Hepatic stellate cell (primary cell): ENCODE data around the gene ARL5C.
A peak's percentile ranks its signal among the peaks of the same experiment; 100 is the strongest.

Experiments used
- DNase-seq: peaks from one replicate; pipeline ENCODE4 v3.0.0; 2011; ENCODE audit warnings: low spot score

Gene ARL5C, protein sequence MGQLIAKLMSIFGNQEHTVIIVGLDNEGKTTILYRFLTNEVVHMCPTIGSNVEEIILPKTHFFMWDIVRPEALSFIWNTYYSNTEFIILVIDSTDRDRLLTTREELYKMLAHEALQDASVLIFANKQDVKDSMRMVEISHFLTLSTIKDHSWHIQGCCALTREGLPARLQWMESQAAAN

DNA sequence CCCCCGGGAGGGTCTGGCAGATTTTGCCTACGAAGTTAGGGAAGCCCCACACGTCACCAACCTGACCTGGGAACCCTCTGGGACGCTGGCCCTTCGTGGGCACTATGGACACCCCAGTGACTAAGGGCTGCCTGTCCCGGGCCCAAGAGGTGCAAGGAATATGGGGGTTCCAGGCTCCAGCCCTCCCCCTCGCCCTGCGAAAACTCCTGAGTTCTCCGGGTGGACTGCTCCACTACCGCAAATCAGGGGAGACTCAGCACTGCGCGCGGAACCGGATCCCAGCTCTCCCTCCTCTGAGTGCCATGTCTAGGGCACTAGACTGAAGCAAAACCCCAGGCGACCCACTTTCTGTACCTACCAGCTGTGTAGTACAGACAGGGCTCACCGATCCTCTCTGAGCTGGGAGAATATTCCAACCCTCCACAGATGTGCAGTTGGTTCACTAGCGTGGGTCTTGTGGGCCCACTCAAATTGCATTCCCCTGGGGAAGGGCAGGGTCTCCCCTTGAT lies at the start of gene ARL5C:
Gene ARL5C, minus strand, starts transcription at position 321 of the 509 bp plus-strand sequence. CDS start 401 bp downstream, outside the sequence.
- no peak for DNase-seq

DNA sequence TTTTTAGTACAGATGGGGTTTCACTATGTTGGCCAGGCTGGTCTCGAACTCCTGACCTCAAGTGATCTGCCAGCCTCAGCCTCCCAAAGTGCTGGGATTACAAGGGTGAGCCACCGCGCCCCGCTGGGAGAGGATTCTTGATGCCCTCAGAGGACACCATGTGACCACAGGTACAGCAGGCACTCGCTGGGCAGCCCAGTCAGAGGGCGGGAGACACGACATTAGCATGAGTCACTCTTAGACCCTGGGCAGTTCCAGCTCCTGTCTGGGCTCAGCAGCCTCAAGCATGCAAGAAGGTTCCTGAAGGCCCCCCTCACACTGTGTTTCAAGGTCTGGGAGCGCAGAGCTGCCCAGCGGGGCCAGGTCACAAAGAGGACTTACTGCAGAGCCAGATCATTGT lies 47.9 kb upstream of the ARL5C start:
- DNase-seq = no peak

DNA sequence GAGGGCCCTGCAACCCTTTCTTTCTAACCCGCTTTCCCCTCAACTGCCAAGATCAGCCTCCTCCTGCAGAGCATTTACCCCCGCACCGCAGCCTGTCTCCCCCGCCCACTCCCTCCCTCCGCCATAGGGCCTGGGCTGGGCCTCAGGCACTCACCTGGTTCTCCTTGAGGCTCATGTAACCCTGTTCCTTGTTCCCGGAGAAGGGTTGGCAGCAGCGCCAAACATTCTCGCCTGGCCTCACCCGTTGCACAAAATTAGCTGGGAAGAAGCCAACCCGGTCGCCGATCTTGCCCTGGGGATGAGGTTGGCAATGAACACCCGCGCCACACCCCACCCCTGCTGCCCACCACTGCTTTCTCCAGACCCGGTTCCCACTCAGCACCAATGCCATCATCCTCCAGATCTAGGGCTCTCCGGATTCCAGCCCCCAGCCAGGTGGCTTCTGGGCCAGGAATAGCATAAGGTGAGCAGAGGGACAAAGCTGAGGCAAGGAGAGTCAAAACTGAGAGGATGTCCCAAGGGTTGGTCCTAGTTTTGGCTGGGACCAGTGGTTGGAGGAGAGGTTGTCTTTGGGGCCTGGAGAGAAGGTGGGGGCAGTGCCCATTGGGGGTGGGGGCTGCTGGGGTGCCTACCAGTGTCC lies 47.0 kb upstream of the ARL5C start:
- no peak for DNase-seq

DNA sequence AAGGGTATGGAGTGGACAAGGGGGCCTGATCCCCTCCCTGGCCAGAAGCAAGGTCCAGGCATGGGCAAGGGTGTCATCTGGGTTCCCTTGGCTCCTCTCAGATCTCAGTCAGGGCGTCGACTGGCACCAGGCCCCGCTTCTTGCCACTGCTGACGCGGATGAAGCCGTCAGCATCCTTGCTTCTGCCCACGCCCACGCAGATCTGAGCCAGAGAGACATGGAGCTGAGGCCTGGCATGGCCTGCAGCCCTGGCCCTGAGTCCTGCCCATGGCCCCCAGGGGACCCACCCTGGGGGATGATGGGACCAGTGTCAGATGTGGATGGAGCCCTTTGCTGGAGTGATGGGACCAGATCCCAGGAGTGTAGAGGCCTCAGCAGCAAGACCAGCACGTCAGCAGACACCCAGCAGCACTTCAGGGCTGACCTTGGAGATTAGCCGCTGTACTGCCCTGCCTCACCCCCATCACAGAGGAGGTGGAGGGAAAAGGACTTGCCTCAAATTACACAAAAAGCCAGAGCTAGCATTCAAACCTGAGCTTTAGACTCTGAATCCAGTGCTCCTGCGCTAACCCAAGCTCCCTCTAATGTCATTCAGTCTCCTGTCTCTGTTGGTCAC lies 46.3 kb upstream of the ARL5C start:
- DNase-seq = no peak

DNA sequence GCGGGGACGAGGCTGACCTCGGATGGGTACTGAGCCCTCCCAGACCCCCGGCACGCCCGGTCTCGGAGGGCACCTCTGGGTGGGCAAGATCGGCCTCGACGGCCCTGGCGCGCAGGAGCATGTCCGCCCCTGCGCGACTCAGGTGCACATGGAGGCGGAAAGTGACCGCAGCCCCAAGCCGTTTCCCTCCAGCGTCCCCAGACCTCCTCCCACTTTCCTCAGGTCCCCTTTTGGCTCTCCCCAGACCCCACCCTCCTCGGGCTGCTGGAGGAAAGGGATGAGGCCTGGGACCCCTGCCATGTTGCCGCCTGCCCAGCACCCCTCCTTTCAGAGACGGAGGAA lies 44.1 kb upstream of the ARL5C start:
- no peak for DNase-seq

DNA sequence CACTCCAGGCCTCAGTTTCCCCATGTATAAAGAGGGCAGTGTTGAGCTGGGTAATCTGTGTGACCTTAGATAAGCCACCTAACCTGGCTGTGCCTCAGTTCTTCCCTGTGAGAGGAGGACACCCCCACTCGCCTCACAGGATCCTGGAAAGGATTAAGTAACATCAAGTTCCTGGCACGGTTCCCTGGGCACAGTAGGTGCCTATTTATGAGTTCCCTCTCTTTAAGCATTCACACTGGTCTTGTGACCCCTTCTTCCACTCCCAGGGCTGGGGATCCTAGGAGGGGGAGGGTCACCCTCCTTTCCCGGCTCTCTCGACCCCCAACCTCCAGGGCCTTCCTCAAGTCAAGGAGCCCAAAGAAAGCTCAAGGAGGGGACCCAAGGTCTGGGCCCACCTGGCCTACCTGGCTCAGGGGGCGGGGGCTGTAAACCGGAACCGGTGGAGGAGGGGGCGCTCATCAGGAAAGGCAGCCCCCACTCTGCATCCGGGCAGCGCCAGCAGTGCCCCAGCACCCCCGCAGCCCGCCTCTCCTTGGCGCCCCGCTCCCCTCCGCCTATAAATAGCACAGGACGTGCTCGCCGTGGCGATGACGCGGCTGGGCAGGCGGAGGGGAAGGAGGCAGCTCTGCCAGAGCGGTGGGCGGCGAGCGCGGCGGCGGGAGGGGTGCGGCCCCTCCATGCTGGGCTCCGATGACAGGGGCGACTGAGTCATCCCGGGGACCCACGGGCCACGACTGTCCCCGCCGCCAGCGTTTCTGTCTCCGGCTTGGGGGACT lies 43.5 kb upstream of the ARL5C start:
- peak; percentile 75 for DNase-seq

DNA sequence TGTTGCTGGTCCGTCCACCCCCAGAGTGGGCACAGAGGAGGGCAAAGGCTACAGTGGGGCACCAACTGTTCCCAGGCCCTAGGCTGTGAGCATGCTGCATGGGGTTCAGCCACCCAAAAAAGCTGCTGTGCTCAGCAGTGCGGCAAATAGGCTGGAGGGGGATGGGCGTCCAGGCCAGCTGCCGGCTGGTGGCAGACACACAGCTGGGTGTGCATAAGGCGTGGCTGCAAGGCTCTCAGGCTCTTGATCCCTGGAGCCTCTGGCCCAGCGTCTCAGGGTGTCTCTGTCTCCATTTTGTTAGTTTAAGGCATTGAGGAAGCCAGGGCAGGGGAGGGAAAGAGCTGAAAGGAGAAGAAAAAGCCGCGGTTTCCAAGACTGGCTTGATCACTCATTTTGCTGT lies 42.9 kb upstream of the ARL5C start:
- no peak for DNase-seq

DNA sequence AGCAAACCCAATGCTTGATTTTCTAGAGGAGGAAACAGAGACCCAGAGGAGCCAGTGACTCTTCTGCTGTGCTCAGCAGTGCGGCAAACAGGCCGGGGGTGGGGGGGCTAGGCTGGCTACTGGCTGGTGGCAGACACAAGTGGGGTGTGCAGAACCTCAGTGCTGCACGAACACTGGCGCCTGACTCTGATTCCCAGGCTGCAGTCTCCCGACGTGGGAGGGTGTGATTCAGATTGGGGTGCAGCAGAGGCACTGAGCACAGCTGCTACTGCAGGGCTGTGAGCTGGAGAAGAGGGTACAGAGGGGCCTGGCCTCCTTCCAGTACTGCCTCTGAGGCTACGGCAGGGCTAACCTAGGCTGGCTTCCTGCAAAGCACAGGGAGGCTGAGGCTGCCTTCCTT lies 42.2 kb upstream of the ARL5C start:
- no peak for DNase-seq

DNA sequence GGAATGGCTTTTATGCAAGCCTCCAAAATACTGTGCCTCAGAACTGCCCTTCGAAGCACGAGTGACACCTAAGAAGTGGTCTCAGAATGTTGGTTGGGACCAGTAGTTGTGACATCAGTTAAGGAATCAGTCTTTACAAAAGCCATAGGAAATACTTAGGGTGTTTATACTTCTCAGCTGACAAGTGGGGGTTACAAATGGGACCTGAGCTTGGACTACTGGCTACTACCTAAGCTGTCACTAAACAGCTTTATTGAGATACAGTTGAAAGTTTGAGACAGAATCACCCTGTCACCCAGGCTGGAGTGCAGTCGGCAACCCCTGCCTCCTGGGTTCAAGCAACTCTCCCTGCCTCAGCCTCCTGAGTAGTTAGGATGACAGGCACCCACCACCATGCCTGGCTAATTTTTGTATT lies 39.2 kb upstream of the ARL5C start:
- DNase-seq = no peak

DNA sequence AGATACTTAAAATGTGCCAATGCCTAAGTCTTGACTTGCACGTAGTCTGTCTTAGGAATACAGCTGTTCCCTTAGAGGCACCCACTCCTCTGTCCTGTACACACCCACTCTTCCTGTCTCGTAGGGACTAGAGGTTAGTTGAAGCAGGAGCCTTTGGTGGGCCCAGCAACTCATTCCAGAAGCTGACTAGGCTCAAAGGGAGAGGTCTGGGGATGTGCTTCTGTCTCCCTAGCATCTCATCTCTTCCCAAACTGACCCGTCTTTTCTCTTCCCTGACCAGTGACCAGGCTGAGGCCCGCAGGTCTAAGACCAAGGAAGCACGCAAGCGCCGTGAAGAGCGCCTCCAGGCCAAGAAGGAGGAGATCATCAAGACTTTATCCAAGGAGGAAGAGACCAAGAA lies 38.3 kb upstream of the ARL5C start:
- DNase-seq = no peak

DNA sequence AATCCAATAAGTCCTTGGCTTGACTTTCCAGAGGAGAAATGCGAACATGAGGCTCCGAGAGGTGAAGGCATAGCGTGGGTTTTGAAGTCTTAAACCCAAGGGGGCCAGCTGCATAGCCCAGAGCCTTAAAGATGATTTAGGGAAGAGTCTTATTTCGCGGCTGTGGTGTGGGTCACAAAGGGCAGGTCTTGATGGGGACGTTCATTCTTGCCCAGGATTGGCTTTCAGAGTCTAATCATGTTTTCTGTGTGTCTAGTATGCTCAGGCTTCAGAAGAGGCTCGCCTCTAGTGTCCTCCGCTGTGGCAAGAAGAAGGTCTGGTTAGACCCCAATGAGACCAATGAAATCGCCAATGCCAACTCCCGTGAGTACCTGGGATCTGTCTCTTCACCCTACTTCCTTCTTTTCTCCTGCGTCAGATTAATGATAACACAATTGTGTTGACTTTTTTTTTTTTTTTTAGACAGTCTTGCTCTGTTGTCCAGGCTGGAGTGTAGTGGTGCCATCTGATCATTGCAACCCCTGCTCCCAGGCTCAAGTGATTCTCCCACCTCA lies 35.1 kb upstream of the ARL5C start:
- no peak for DNase-seq

DNA sequence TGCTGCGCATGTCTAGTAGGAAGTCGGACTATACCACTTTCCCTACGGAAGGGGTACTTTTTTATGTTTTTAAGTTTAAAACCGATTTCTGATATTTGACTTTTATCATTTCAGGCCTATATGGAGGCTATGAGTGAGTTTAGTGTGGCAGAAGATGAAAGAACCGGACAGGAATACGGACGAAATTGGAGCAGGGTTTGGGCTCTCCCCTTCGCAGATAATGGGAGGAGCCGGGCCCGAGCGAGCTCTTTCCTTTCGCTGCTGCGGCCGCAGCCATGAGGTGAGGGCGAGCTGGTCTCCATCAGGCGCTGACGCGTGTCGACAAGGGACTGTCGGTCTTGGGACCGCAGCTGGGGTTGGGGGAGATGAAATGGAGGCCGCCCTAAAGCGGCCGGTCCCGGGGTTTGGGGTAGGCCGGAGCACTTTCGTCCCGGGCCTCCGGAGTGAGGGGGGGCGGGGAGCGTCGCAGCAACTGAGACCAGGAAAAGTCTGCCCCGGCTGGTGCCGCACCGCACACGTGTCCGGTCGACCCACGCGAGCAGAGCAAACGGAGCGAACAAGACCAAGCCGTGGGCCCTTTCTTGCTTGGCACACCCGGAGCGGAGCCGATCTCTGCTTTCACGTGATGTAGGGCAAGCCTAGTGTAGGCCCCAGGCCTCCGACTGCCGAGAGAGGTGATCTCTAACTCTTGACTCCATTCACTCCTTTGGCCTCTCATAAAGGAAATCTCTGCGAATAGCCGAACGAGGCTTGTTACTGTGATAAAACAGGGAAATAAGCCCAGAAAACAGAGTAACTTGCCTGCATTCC lies 34.3 kb upstream of the ARL5C start, which contains the start of gene RPL19:
Gene RPL19, plus strand, starts transcription at position 214 of the 810 bp plus-strand sequence. Its CDS starts 62 bp downstream, at position 276.
- DNase-seq = peak; percentile 91

DNA sequence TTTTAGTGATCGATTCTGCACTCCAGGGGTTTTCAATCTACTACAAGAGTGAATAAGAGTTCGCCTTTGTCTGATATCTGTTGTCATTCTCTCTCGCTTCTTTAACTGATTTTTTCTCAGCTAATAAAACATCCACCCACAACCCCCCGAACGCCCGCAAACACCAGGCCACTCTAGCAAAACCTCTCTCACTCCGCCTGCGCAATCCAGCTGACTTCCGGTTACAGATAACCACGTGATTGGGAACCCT lies 33.8 kb upstream of the ARL5C start:
- DNase-seq = peak; percentile 98

DNA sequence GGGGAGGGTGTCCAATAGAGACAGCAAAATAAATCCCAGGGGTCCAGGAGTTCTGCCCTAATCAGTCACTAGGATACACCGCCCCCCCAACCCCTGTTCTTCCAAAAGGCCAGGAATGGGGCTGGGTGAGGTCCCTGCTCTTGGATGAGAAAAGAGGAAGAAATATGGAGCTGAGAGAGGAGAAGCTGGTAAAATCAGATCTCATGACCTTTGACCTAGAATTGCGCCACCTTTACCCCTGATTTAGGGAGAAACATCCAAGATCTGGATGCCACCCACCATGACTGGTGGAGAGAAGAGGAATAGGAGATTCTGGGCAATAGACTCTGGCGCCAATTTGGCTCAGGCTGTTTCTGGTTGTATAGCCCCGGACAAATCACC lies 32.2 kb upstream of the ARL5C start:
- DNase-seq = no peak

DNA sequence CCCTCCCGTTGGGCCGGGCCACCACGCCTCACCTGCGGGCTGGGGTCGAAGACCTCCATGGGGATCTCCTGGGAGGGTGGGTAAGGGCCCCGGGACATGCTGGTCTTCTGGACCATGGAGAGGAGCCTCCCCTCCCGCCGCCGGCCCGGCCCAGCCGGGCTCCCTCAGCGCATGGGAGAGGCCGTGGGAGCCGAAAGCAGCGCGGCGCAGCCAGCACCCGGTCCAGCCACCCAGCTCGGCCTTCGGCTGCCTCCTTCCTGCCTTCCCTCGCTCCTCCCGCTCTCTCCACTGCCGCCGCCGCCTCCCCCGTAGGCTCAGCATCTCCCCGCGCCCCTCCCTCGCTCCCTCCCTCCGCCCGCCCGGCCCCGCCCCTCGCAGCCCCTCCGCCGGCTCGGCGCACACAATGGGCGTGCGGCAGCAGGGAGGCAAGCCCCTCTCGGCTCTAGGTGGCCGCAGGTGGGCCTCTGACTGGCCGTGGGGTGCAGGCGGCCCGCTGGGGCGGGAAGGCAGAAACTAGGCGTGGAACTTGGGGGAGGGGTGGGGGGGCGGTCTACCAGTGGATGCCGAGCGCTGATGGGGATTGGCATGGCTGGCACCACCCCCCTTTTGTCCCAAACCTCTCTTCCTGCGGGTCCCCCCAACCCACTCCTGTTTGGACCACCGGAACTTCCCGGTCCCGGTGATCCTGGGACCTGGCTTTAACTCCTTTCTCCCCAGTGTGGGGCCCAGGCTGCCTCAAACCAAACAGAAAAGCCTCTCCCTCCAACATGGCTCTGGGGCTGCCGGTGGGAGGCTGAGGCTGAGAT lies 31.6 kb upstream of the ARL5C start, which contains the start of gene CACNB1:
Gene CACNB1, minus strand, starts transcription at position 290 of the 806 bp plus-strand sequence. Its CDS starts 174 bp downstream, at position 116.
- peak; percentile 94 for DNase-seq

DNA sequence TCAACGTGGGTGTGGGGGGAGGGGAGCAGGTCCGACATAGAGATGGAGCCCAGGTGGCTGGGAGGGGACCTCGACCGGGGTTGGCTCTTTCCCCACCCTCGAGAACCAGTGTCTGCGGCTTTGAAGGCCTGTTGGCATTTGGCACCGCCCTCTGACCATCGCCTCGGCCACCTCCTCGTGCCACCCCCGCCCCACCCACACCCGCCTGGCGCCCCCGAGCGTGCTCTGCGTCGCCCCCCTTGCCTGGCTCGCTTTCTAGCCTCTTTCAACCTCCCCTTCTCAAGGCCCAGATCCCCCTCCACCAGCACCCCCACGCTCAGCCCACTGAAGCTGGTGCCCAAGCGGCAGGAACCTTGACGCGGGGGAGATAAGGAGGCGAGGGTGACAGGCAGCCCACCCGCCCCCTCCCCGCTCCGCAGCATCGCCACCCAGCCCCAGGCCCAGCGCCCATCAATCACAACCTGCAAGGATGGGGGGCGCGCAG lies 30.9 kb upstream of the ARL5C start:
- peak; percentile 71 for DNase-seq

DNA sequence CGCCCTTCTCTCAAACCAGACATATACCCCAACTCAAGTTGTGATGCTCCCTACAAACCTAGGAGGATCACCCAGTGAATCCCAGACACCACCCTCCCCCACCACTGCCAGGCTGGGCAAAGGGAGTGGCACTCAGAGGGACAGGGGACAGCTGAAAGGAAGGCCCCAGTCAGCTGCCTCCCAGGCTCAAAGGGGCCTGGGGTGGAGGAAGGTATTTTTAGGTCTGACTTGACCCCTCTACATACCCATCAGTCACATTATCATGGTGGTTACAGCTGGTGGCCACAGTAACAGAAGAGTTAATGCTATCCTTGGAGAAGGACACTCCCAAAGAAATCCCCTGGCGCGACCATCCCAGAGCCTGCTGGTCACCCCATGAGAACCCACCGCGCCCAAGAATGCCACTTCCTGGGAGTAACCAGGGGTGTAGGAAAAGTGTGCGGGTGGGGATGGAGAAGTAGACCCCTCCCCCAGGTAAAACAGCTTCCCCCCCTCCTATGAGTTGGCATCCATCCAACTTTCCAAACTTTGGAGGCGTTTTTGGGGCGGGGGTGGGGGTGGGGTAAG lies 30.4 kb upstream of the ARL5C start:
- peak; percentile 55 for DNase-seq

DNA sequence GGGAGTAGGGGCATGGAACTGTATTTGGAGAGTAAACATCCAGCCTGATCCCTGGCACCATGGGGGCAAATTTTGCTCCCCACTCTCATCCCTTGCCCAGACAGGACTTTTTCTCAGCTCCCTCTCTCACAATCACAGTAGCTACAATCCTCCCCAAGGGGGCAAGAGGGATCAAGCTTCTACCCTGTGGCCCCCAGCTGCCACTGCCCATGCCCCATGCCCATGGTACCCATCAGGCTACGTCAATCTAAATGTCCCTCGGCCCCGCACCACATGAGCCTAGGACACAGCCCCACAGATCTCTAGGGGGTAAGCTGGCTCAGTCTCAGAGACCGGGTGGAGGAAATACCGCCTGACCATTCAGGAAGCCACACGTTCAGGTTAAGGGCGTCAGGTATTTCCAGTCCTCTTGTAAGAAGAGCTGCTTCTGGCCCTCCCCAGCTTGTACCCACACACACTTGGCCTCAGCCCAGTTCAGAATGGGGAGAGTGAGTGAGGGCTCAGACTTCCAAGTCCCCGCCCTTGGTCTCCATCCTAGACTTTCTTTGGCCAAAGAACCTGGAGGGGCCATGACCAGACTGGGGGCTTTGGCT lies 29.7 kb upstream of the ARL5C start:
- DNase-seq = no peak

DNA sequence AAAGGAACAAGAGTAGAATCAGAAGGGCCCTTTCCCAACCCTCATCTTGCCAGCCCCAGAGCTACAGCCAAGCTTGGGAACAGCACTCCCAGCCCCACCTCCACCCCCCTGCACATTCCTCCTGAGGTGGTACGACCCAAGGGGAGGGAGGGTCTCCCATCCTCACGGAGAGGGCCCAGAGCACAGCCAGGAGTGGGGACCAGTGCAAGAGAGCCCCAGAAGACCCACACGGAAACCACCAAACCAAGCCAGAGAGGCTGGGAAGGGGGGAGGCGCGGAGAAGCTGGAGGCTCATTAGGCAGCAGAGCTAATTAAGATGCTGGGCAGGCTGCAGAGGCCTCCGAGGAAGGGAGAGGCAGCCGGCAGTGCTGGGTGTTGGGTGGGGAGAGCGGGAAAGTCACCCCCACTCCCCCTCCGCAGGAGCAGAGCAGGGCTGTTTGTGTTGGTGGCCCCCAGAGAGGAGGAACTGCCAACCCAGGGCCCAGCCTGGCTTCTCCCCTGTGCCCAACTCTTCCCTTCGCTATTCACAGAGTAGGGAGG lies 29.1 kb upstream of the ARL5C start:
- DNase-seq = no peak
